Gastroesophageal sphincter (tissue), 3 donors: ENCODE results near the gene VPS18.

ENCODE experiments used
- EP300 ChIP-seq: sonication (generic); formaldehyde crosslinking; IDR thresholded peaks from one replicate; pipeline ENCODE4 v1.6.1; 2017; ENCODE audit warnings: antibody characterized with exemption, mild to moderate bottlenecking
- POLR2A ChIP-seq, 2 donors: fragments of 450-650 bp; IDR thresholded peaks; one replicate each; pipeline ENCODE4 v1.6.1; 2017; ENCODE audit warnings: antibody characterized with exemption in 2 of 2, mild to moderate bottlenecking in 2 of 2, moderate library complexity in 1 of 2
- TF ChIP-seq, protein P1 (sequence below), 4 experiments: fragments of 200-600 bp in 2 of 4; fragments of 450-650 bp in 2 of 4; sonication (generic) in 1 of 4; IDR thresholded peaks; one replicate each; pipeline ENCODE4 v1.5.1; 2017 to 2019; ENCODE audit warnings: antibody characterized with exemption in 4 of 4, mild to moderate bottlenecking in 2 of 4, moderate library complexity in 2 of 4

DNA sequence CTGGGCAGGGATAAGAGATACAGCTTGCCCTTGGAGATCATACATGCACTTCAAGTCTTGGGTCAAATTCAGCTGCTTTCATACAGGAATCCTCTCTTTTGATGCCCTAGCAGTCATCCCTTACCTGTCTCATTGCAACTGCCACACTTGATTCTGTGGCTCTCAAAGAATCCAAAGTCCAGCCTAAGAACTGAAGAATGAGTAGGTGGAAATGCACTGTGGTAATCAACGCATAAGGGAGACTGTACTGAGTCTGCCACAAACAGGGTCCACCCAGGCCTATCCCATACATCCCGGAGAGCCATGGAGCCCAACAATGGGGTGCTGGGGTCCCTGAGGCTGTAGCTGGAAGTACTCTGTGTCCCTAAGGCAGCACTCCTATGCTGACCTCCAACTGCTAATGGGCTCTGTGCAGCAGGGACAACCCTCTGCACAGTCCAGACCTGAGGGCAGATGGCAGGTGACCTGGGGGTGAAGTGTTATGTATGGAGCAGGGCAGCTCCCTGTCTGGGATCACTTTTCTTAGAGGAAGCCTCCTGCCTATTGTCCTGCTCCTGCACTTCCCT lies 1.7 kb upstream of the VPS18 start:
- TF ChIP-seq, protein P1, sequence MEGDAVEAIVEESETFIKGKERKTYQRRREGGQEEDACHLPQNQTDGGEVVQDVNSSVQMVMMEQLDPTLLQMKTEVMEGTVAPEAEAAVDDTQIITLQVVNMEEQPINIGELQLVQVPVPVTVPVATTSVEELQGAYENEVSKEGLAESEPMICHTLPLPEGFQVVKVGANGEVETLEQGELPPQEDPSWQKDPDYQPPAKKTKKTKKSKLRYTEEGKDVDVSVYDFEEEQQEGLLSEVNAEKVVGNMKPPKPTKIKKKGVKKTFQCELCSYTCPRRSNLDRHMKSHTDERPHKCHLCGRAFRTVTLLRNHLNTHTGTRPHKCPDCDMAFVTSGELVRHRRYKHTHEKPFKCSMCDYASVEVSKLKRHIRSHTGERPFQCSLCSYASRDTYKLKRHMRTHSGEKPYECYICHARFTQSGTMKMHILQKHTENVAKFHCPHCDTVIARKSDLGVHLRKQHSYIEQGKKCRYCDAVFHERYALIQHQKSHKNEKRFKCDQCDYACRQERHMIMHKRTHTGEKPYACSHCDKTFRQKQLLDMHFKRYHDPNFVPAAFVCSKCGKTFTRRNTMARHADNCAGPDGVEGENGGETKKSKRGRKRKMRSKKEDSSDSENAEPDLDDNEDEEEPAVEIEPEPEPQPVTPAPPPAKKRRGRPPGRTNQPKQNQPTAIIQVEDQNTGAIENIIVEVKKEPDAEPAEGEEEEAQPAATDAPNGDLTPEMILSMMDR (IDR thresholded peaks at IDR 0.05): no peak
- TF ChIP-seq POLR2A (IDR thresholded peaks at IDR 0.05) (no peak), EP300 (no peak)
